H1 (cell line): ENCODE data around the gene TMEM258. TPM values are rescaled to one million over a fixed set of nuclear protein-coding genes. Genes with fewer than 3 reads are reported as not detected.

ENCODE experiments used
- BACH1 ChIP-seq: IDR thresholded peaks from 2 replicates; pipeline ENCODE4 v1.6.1; 2012; ENCODE audit warnings: low read length, improper control_type of control experiment
- BCL11A ChIP-seq, 2 experiments: IDR thresholded peaks; one replicate each; pipeline ENCODE4 v1.6.1; 2011; ENCODE audit warnings: low read depth in 2 of 2, low read length in 2 of 2, mild to moderate bottlenecking in 2 of 2
- CBX8 ChIP-seq: fragments of 300-800, 300-1000 bp; sonication (generic); IDR thresholded peaks from 2 replicates; pipeline ENCODE4 v1.7.1; 2016; ENCODE audit warnings: low read depth, low read length, borderline replicate concordance
- CHD2 ChIP-seq: IDR thresholded peaks from 2 replicates; pipeline ENCODE4 v1.6.1; 2012; ENCODE audit warnings: low read length, improper control_type of control experiment
- CREB1 ChIP-seq: IDR thresholded peaks from 2 replicates; pipeline ENCODE4 v1.6.1; 2012; ENCODE audit warnings: inconsistent platforms
- GTF2F1 ChIP-seq: IDR thresholded peaks from 2 replicates; pipeline ENCODE4 v1.6.1; 2012; ENCODE audit warnings: low read depth, low read length, improper control_type of control experiment, borderline replicate concordance
- HDAC2 ChIP-seq, 2 experiments: fragments of 300-600 bp in 1 of 2; sonication (generic) in 1 of 2; IDR thresholded peaks; 2 replicates each; pipeline ENCODE4 v1.6.1; 2011 to 2012; ENCODE audit warnings: low read depth in 2 of 2, low read length in 2 of 2, mild to moderate bottlenecking in 2 of 2, moderate library complexity in 2 of 2, borderline replicate concordance in 1 of 2, inconsistent platforms in 1 of 2
- HDAC6 ChIP-seq: IDR thresholded peaks from one replicate; pipeline ENCODE4 v1.7.1; 2012; ENCODE audit warnings: low read depth, mild to moderate bottlenecking, inconsistent platforms, low read length, moderate library complexity
- JUN ChIP-seq: IDR thresholded peaks from 2 replicates; pipeline ENCODE4 v1.6.1; 2011; ENCODE audit warnings: low read depth, mild to moderate bottlenecking, improper control_type of control experiment, low read length
- JUND ChIP-seq: IDR thresholded peaks from 2 replicates; pipeline ENCODE4 v1.6.1; 2011; ENCODE audit warnings: mild to moderate bottlenecking, improper control_type of control experiment, low read length
- KDM4A ChIP-seq: IDR thresholded peaks from one replicate; pipeline ENCODE4 v1.7.1; 2012; ENCODE audit warnings: low read depth, mild to moderate bottlenecking, moderate library complexity, low read length, inconsistent platforms; ENCODE audit not compliant: severe bottlenecking
- MAFK ChIP-seq: IDR thresholded peaks from 2 replicates; pipeline ENCODE4 v1.6.1; 2012; ENCODE audit warnings: low read depth, mild to moderate bottlenecking, improper control_type of control experiment, low read length
- NANOG ChIP-seq: IDR thresholded peaks from 2 replicates; pipeline ENCODE4 v1.6.1; 2011; ENCODE audit warnings: low read length, low read depth, mild to moderate bottlenecking, inconsistent platforms; ENCODE audit not compliant: insufficient read depth, poor library complexity, severe bottlenecking
- NRF1 ChIP-seq: IDR thresholded peaks from 2 replicates; pipeline ENCODE4 v1.6.1; 2011; ENCODE audit warnings: mild to moderate bottlenecking, low read depth, low read length, improper control_type of control experiment
- RBBP5 ChIP-seq: IDR thresholded peaks from 2 replicates; pipeline ENCODE4 v1.7.1; 2012; ENCODE audit warnings: low read depth, mild to moderate bottlenecking, inconsistent platforms, low read length, moderate library complexity, borderline replicate concordance
- RNF2 ChIP-seq: fragments of 200-900, 300-1000 bp; sonication (generic); IDR thresholded peaks from 2 replicates; pipeline ENCODE4 v1.7.1; 2016; ENCODE audit warnings: borderline replicate concordance, low read depth, mild to moderate bottlenecking, antibody characterized with exemption, low read length; ENCODE audit not compliant: poor library complexity, severe bottlenecking; ENCODE audit errors: missing control alignments
- SIN3A ChIP-seq, 2 experiments: IDR thresholded peaks in 1 of 2; conservative IDR thresholded peaks in 1 of 2; 2 replicates each; pipeline ENCODE4 v1.6.1; 2011 to 2012; ENCODE audit warnings: low read length in 2 of 2, improper control_type of control experiment in 1 of 2, low read depth in 1 of 2, mild to moderate bottlenecking in 1 of 2
- SIX5 ChIP-seq: IDR thresholded peaks from 2 replicates; pipeline ENCODE4 v1.6.1; 2011; ENCODE audit warnings: mild to moderate bottlenecking, low read depth, low read length
- SP2 ChIP-seq: IDR thresholded peaks from 2 replicates; pipeline ENCODE4 v1.6.1; 2012; ENCODE audit warnings: mild to moderate bottlenecking, low read length, inconsistent platforms
- SRF ChIP-seq: IDR thresholded peaks from 2 replicates; pipeline ENCODE4 v1.6.1; 2011; ENCODE audit warnings: mild to moderate bottlenecking, low read depth, low read length, moderate library complexity
- SUZ12 ChIP-seq: fragments of 200-600 bp; sonication (generic); IDR thresholded peaks from 2 replicates; pipeline ENCODE4 v1.6.1; 2012; ENCODE audit warnings: mild to moderate bottlenecking, inconsistent platforms, low read length, moderate library complexity, mixed read lengths
- TCF12 ChIP-seq: IDR thresholded peaks from 2 replicates; pipeline ENCODE4 v1.6.1; 2011; ENCODE audit warnings: low read depth, mild to moderate bottlenecking, low read length
- polyA plus RNA-seq, 7 experiments: library from polyadenylated mRNA; depleted of rRNA in 3 of 7; stranded (reverse) in 5 of 7; unstranded in 2 of 7; fragments of >200 nt in 5 of 7; fragments of 200-250 nt in 2 of 7; gene quantifications; 1 replicate in 5 of 7; 2 replicates in 1 of 7; 4 replicates in 1 of 7; pipeline versions ENCODE4 v1.2.1 to v1.2.3, GENCODE V29; 2011 to 2013; ENCODE audit warnings: missing spikeins in 2 of 7, mixed read lengths in 2 of 7
- total RNA-seq: library from RNA; stranded (reverse); fragmentation: NEBNext Ultra II Directional; extraction: Animal tissue kit (Norgen Biotek cat#: 25700); gene quantifications from 2 replicates; pipeline ENCODE4 v1.2.1, GENCODE V29; 2021
- TF ChIP-seq, protein P1 (sequence below): IDR thresholded peaks from 2 replicates; pipeline ENCODE4 v1.6.1; 2012; ENCODE audit warnings: inconsistent platforms

TMEM258 gene
- total and polyA plus RNA-seq, 2 of the 8 experiments (the other 6 are each of a cell fraction or from before 2014, with no cell fraction given) = 186 to 759 TPM

DNA sequence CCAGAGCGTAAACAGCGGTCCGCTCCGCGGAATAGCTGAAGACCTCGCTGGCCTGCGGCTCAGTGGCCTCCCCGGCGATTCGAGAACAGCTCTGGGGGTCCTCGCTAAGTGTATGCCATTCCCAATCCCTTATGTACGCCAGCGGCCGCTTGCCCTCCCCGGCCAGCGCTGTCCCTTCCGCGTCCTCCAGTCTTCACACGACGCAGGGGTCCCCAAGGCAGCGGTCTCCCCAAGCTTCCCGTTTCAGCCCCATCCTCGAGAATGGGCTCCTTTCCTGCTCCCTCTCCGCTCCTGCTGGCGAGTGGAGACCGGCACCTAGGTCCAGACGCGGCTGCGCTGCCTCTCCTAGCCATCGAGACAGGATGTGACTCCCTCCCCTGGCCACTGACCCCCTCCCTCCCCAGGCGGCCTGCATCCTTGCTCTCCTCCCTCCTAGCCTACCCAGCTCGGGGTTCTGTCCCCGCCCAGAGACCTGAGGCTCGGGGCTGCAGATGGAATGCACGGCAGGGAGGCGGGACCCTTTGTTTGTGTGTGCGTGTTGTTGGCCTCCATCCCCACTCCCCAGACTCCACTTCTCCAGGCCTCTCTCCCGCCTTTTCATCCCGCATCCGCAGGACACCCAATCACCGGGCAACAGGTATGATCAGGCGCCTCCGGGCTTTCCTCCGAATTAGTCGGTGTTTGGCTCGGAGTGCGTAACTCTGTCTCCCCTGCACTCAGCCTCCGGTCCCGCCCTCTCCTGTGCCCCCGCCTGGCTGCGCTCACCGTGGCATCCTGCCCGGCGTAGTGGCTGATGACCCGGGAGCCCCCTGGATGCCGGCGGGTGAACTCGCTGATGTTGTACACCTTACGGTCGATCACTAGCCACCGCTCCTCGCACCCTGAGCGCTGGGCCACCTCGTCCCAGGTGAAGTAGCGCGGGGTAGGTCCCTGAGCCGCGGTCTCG lies 23.7 kb upstream of the TMEM258 start (continued):
- TF ChIP-seq HDAC2 (IDR thresholded peaks at IDR 0.05; ENCODE audit: borderline replicate concordance in 1 of 2, low read depth in 2 of 2, low read length in 2 of 2) = peak; percentile 61 to 69; a peak in 2 of 4 replicates
- TF ChIP-seq KDM4A = peak; percentile 62
- TF ChIP-seq BACH1 = no peak
- TF ChIP-seq SUZ12 = no peak; the same call in 1 of the 2 replicates
- TF ChIP-seq, protein P1, sequence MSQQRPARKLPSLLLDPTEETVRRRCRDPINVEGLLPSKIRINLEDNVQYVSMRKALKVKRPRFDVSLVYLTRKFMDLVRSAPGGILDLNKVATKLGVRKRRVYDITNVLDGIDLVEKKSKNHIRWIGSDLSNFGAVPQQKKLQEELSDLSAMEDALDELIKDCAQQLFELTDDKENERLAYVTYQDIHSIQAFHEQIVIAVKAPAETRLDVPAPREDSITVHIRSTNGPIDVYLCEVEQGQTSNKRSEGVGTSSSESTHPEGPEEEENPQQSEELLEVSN = peak; percentile 79
- TF ChIP-seq MAFK = no peak
- peak; percentile 19; the same call in 1 of the 2 replicates for TF ChIP-seq RBBP5
- no peak for TF ChIP-seq SIX5
- TF ChIP-seq CREB1 = peak; percentile 41
- TF ChIP-seq TCF12 = no peak
- no peak for TF ChIP-seq JUND
- no peak for TF ChIP-seq NANOG
- TF ChIP-seq SIN3A (conservative IDR thresholded peaks at IDR 0.05 in 1 of 2, IDR thresholded peaks at IDR 0.05 in 1 of 2; ENCODE audit: low read depth in 1 of 2, low read length in 2 of 2) = no peak; a peak in 1 of 4 replicates
- no peak for TF ChIP-seq BCL11A (IDR thresholded peaks at IDR 0.05; ENCODE audit: low read depth in 2 of 2, low read length in 2 of 2)
- TF ChIP-seq RNF2 = no peak
- no peak for TF ChIP-seq SRF
- TF ChIP-seq CHD2 = no peak
- no peak for TF ChIP-seq NRF1
- TF ChIP-seq SP2 = no peak
- no peak for TF ChIP-seq HDAC6
- 0 out of 2 replicates have a peak, but pooled peaks have one; percentile 29 for TF ChIP-seq GTF2F1
- TF ChIP-seq JUN = no peak
- no peak for TF ChIP-seq CBX8
